ENCODE measurements around the gene PKP2.

Gene PKP2

DNA sequence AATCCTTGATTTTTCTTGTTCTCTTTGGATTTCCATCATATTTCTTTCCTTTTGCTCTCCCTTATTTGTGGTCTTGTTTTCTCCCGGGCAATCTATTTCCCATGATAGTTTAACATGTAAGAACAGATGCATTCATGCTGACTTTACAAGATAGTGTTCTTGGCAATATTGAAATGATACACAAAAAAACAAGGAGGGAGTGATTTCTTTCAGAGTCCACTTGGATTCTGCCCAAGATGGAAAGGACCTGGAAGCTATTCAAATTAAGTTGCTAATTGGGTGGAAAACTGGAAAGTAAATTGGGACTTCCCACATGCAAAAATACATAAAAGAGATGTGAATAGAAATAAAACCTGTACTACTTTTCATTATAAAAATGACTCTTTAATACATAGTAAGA, 126.4 kb downstream of the PKP2 start:
- no peak overlapping the region for H3K27ac ChIP-seq (ENCODE audit: low read depth, low read length)
- H3K4me3 ChIP-seq (ENCODE audit: low read depth, low read length) = no peak overlapping the region
- no peak overlapping the region for H3K9ac ChIP-seq (ENCODE audit: low read length)
- H3K14ac ChIP-seq (ENCODE audit: low read length) = no peak overlapping the region
- H2BK120ac ChIP-seq (ENCODE audit: insufficient read depth, low read length, poor library complexity) = no peak overlapping the region
- H2BK5ac ChIP-seq (ENCODE audit: low read depth, low read length, poor library complexity) = no peak overlapping the region
- no peaks in the 10 kb centered on the region for H3K27me3 ChIP-seq (ENCODE audit: insufficient read depth, low read length)
- no peak overlapping the region for H3K18ac ChIP-seq (ENCODE audit: low read length)
- no CpG with 5 or more reads among the region's 1 CpG for WGBS (ENCODE audit: extremely low coverage, insufficient coverage, insufficient read length)
- no peak overlapping the region for H3K4ac ChIP-seq (ENCODE audit: low read depth, low read length)
- no peaks in the 10 kb centered on the region for H3K36me3 ChIP-seq (ENCODE audit: control insufficient read depth in 1 of 2, insufficient read depth in 2 of 2, low read length in 2 of 2)
- no peak overlapping the region for H3K23ac ChIP-seq (ENCODE audit: low read length)
- H2BK12ac ChIP-seq (ENCODE audit: low read length) = no peak overlapping the region
- no peak overlapping the region for H2AFZ ChIP-seq (ENCODE audit: insufficient read depth, low read length, poor library complexity)
- no peaks in the 10 kb centered on the region for H3K4me1 ChIP-seq (ENCODE audit: control insufficient read depth in 1 of 2, insufficient read depth in 2 of 2, low read length in 2 of 2)
- no peak overlapping the region for H4K91ac ChIP-seq (ENCODE audit: low read depth, low read length)
- no peaks in the 10 kb centered on the region for H3K79me1 ChIP-seq (ENCODE audit: low read length)
- no peak overlapping the region for H2AK5ac ChIP-seq (ENCODE audit: low read length)
- no peaks in the 10 kb centered on the region for H3K9me3 ChIP-seq (ENCODE audit: insufficient read depth, low read depth, low read length)
- no peaks in the 10 kb centered on the region for H3K79me2 ChIP-seq (ENCODE audit: control insufficient read depth, insufficient read depth, low read length, poor library complexity)
- no peak for DNase-seq
- no peak overlapping the region for H4K8ac ChIP-seq (ENCODE audit: low read depth, low read length)
- no peak overlapping the region for H3K4me2 ChIP-seq (ENCODE audit: low read length)
- no peak overlapping the region for H4K12ac ChIP-seq (ENCODE audit: low read depth, low read length)

DNA sequence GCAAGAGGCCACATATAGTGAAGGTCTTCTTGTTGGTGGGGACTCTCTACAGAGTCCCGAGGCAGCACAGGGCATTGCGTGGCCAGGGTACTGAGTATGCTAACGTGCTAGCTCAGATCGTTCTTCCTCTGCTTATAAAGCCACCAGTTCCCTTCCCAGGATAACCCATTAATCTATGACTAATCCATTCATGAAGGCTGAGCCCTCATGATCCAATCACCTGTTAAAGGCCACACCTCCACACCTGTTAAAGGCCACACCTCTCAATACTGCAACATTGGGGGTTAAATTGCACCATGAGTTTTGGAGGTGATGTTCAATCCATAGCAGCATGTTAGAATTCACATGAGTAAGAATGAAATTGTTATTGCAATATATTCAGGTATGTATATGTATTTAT, 128.1 kb downstream of the PKP2 start:
- no peak overlapping the region for H4K8ac ChIP-seq (ENCODE audit: low read depth, low read length)
- no peaks in the 10 kb centered on the region for H3K79me2 ChIP-seq (ENCODE audit: control insufficient read depth, insufficient read depth, low read length, poor library complexity)
- no peak overlapping the region for H2BK120ac ChIP-seq (ENCODE audit: insufficient read depth, low read length, poor library complexity)
- no peak for DNase-seq
- H3K9ac ChIP-seq (ENCODE audit: low read length) = no peak overlapping the region
- H3K4ac ChIP-seq (ENCODE audit: low read depth, low read length) = no peak overlapping the region
- WGBS (ENCODE audit: extremely low coverage, insufficient coverage, insufficient read length) = no CpG with 5 or more reads among the region's 4 CpGs
- H4K12ac ChIP-seq (ENCODE audit: low read depth, low read length) = no peak overlapping the region
- H2BK12ac ChIP-seq (ENCODE audit: low read length) = no peak overlapping the region
- no peak overlapping the region for H4K91ac ChIP-seq (ENCODE audit: low read depth, low read length)
- no peak overlapping the region for H3K14ac ChIP-seq (ENCODE audit: low read length)
- H3K27me3 ChIP-seq (ENCODE audit: insufficient read depth, low read length) = no peaks in the 10 kb centered on the region
- H3K9me3 ChIP-seq (ENCODE audit: insufficient read depth, low read depth, low read length) = no peaks in the 10 kb centered on the region
- H2AFZ ChIP-seq (ENCODE audit: insufficient read depth, low read length, poor library complexity) = no peak overlapping the region
- no peak overlapping the region for H3K4me3 ChIP-seq (ENCODE audit: low read depth, low read length)
- H3K4me1 ChIP-seq (ENCODE audit: control insufficient read depth in 1 of 2, insufficient read depth in 2 of 2, low read length in 2 of 2) = no peaks in the 10 kb centered on the region
- H3K18ac ChIP-seq (ENCODE audit: low read length) = no peak overlapping the region
- no peaks in the 10 kb centered on the region for H3K36me3 ChIP-seq (ENCODE audit: control insufficient read depth in 1 of 2, insufficient read depth in 2 of 2, low read length in 2 of 2)
- H3K23ac ChIP-seq (ENCODE audit: low read length) = no peak overlapping the region
- H3K79me1 ChIP-seq (ENCODE audit: low read length) = no peaks in the 10 kb centered on the region
- no peak overlapping the region for H2AK5ac ChIP-seq (ENCODE audit: low read length)
- H2BK5ac ChIP-seq (ENCODE audit: low read depth, low read length, poor library complexity) = no peak overlapping the region
- H3K27ac ChIP-seq (ENCODE audit: low read depth, low read length) = no peak overlapping the region
- no peak overlapping the region for H3K4me2 ChIP-seq (ENCODE audit: low read length)

GRCh38 chr12:32765906-32766305, 130.7 kb downstream of the PKP2 start:
- no peak overlapping the region for H2BK12ac ChIP-seq (ENCODE audit: low read length)

DNA sequence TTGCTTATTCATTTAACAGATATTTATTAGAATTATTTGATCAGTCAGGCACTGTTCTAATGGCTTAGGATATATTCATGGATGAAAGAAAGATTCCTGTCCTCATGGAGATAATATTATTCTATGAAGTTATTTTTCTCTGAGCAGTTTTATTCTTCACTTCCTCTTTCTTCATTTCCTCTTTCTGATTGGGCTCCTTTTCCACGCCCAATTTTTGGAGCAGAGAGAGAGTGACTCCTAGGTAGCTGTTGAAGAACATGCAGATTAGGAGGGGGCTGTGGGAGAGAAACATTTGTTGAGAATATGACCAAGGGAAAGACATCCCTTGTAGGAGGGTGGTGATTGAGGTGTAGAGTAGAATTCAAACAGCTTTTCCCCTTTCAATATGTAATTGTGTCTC, 134.9 kb downstream of the PKP2 start:
- no peak overlapping the region for H2BK12ac ChIP-seq (ENCODE audit: low read length)
- no peaks in the 10 kb centered on the region for H3K9me3 ChIP-seq (ENCODE audit: insufficient read depth, low read depth, low read length)
- no peak overlapping the region for H3K9ac ChIP-seq (ENCODE audit: low read length)
- H4K12ac ChIP-seq (ENCODE audit: low read depth, low read length) = no peak overlapping the region
- no peak overlapping the region for H2AK5ac ChIP-seq (ENCODE audit: low read length)
- no peak overlapping the region for H2BK120ac ChIP-seq (ENCODE audit: insufficient read depth, low read length, poor library complexity)
- H3K27me3 ChIP-seq (ENCODE audit: insufficient read depth, low read length) = no peaks in the 10 kb centered on the region
- H3K36me3 ChIP-seq (ENCODE audit: control insufficient read depth in 1 of 2, insufficient read depth in 2 of 2, low read length in 2 of 2) = no peaks in the 10 kb centered on the region
- H2BK5ac ChIP-seq (ENCODE audit: low read depth, low read length, poor library complexity) = no peak overlapping the region
- DNase-seq = no peak
- WGBS (ENCODE audit: extremely low coverage, insufficient coverage, insufficient read length) = no CpG with 5 or more reads among the region's 1 CpG
- H3K79me1 ChIP-seq (ENCODE audit: low read length) = peaks cover 2% of the 10 kb centered on the region
- no peak overlapping the region for H3K23ac ChIP-seq (ENCODE audit: low read length)
- H3K14ac ChIP-seq (ENCODE audit: low read length) = no peak overlapping the region
- no peak overlapping the region for H3K4me3 ChIP-seq (ENCODE audit: low read depth, low read length)
- no peak overlapping the region for H2AFZ ChIP-seq (ENCODE audit: insufficient read depth, low read length, poor library complexity)
- H3K4me1 ChIP-seq (ENCODE audit: control insufficient read depth in 1 of 2, insufficient read depth in 2 of 2, low read length in 2 of 2) = peaks cover 2% of the 10 kb centered on the region in 2 experiments
- H3K27ac ChIP-seq (ENCODE audit: low read depth, low read length) = no peak overlapping the region
- no peak overlapping the region for H3K18ac ChIP-seq (ENCODE audit: low read length)
- no peak overlapping the region for H4K91ac ChIP-seq (ENCODE audit: low read depth, low read length)
- no peak overlapping the region for H3K4ac ChIP-seq (ENCODE audit: low read depth, low read length)
- no peaks in the 10 kb centered on the region for H3K79me2 ChIP-seq (ENCODE audit: control insufficient read depth, insufficient read depth, low read length, poor library complexity)
- H4K8ac ChIP-seq (ENCODE audit: low read depth, low read length) = no peak overlapping the region
- H3K4me2 ChIP-seq (ENCODE audit: low read length) = no peak overlapping the region

More at GRCh38 chr12:32765906-32766305, 130.7 kb downstream of the PKP2 start:
- Histone ChIP-seq H3K14ac (ENCODE audit: low read length) (no peak overlapping the region), H3K36me3 (ENCODE audit: control insufficient read depth in 1 of 2, insufficient read depth in 2 of 2, low read length in 2 of 2) (no peaks in the 10 kb centered on the region), H3K79me1 (ENCODE audit: low read length) (no peaks in the 10 kb centered on the region), H3K9ac (ENCODE audit: low read length) (no peak overlapping the region), H2AK5ac (ENCODE audit: low read length) (no peak overlapping the region), H3K4me2 (ENCODE audit: low read length) (no peak overlapping the region), H3K4me1 (ENCODE audit: control insufficient read depth in 1 of 2, insufficient read depth in 2 of 2, low read length in 2 of 2) (no peaks in the 10 kb centered on the region), H3K9me3 (ENCODE audit: insufficient read depth, low read depth, low read length) (no peaks in the 10 kb centered on the region), H2BK120ac (ENCODE audit: insufficient read depth, low read length, poor library complexity) (no peak overlapping the region), H3K23ac (ENCODE audit: low read length) (no peak overlapping the region), H3K18ac (ENCODE audit: low read length) (no peak overlapping the region), H4K91ac (ENCODE audit: low read depth, low read length) (no peak overlapping the region), H3K79me2 (ENCODE audit: control insufficient read depth, insufficient read depth, low read length, poor library complexity) (no peaks in the 10 kb centered on the region), H3K4me3 (ENCODE audit: low read depth, low read length) (no peak overlapping the region), H4K8ac (ENCODE audit: low read depth, low read length) (no peak overlapping the region), H3K27ac (ENCODE audit: low read depth, low read length) (no peak overlapping the region), H2AFZ (ENCODE audit: insufficient read depth, low read length, poor library complexity) (no peak overlapping the region), H3K4ac (ENCODE audit: low read depth, low read length) (no peak overlapping the region), H2BK5ac (ENCODE audit: low read depth, low read length, poor library complexity) (no peak overlapping the region), H4K12ac (ENCODE audit: low read depth, low read length) (no peak overlapping the region), H3K27me3 (ENCODE audit: insufficient read depth, low read length) (no peaks in the 10 kb centered on the region)
- WGBS (ENCODE audit: extremely low coverage, insufficient coverage, insufficient read length) = no CpG with 5 or more reads among the region's 4 CpGs
- DNase-seq = no peak
